WTC11 (cell line): ENCODE results near the gene FGF12.

ENCODE experiments used
- ESRRA ChIP-seq: sonication (generic); formaldehyde crosslinking; IDR thresholded peaks from 2 replicates; pipeline ENCODE4 v1.8.1; 2022; ENCODE audit warnings: mild to moderate bottlenecking, missing genetic modification reagents, borderline replicate concordance
- FOXJ3 ChIP-seq: sonication (generic); formaldehyde crosslinking; IDR thresholded peaks from 2 replicates; pipeline ENCODE4 v1.9.0; 2021; ENCODE audit warnings: missing genetic modification reagents, mild to moderate bottlenecking, borderline replicate concordance
- GTF2I ChIP-seq: fragments of 250-450 bp; sonication (Bioruptor Pico); conservative IDR thresholded peaks from 2 replicates; pipeline ENCODE4 v1.4.0; 2021; ENCODE audit warnings: mild to moderate bottlenecking
- JUN ChIP-seq: sonication (generic); formaldehyde crosslinking; IDR thresholded peaks from 2 replicates; pipeline ENCODE4 v1.8.0; 2023; ENCODE audit warnings: mild to moderate bottlenecking, missing genetic modification reagents
- TEAD4 ChIP-seq: sonication (generic); formaldehyde crosslinking; IDR thresholded peaks from 2 replicates; pipeline ENCODE4 v1.8.0; 2022; ENCODE audit warnings: mild to moderate bottlenecking, missing genetic modification reagents
- ZNF232 ChIP-seq: sonication (generic); formaldehyde crosslinking; IDR thresholded peaks from 2 replicates; pipeline ENCODE4 v1.8.0; 2022; ENCODE audit warnings: mild to moderate bottlenecking, missing genetic modification reagents
- TF ChIP-seq, protein P1 (sequence below): fragments of 200-600 bp; IDR thresholded peaks from 2 replicates; pipeline ENCODE4 v1.8.0; 2022; ENCODE audit warnings: antibody characterized with exemption
- TF ChIP-seq, protein P2 (sequence below): sonication (generic); formaldehyde crosslinking; conservative IDR thresholded peaks from 2 replicates; pipeline ENCODE4 v1.8.1; 2023; ENCODE audit warnings: mild to moderate bottlenecking, low read depth, missing genetic modification reagents, moderate library complexity
- TF ChIP-seq, protein P3 (sequence below): sonication (generic); formaldehyde crosslinking; IDR thresholded peaks from 2 replicates; pipeline ENCODE4 v1.8.0; 2023; ENCODE audit warnings: mild to moderate bottlenecking, missing genetic modification reagents
- TF ChIP-seq, protein P4 (sequence below): sonication (generic); formaldehyde crosslinking; IDR thresholded peaks from 2 replicates; pipeline ENCODE4 v1.8.0; 2022; ENCODE audit warnings: mild to moderate bottlenecking, missing genetic modification reagents
- TF ChIP-seq, protein P5 (sequence below): sonication (generic); formaldehyde crosslinking; IDR thresholded peaks from 2 replicates; pipeline ENCODE4 v1.8.0; 2022; ENCODE audit warnings: mild to moderate bottlenecking, missing genetic modification reagents
- TF ChIP-seq, protein P6 (sequence below): sonication (generic); formaldehyde crosslinking; IDR thresholded peaks from 2 replicates; pipeline ENCODE4 v1.8.1; 2023; ENCODE audit warnings: mild to moderate bottlenecking, missing genetic modification reagents, borderline replicate concordance
- TF ChIP-seq, protein P7 (sequence below): sonication (generic); formaldehyde crosslinking; IDR thresholded peaks from 2 replicates; pipeline ENCODE4 v1.8.1; 2023; ENCODE audit warnings: mild to moderate bottlenecking, missing genetic modification reagents, moderate library complexity

DNA sequence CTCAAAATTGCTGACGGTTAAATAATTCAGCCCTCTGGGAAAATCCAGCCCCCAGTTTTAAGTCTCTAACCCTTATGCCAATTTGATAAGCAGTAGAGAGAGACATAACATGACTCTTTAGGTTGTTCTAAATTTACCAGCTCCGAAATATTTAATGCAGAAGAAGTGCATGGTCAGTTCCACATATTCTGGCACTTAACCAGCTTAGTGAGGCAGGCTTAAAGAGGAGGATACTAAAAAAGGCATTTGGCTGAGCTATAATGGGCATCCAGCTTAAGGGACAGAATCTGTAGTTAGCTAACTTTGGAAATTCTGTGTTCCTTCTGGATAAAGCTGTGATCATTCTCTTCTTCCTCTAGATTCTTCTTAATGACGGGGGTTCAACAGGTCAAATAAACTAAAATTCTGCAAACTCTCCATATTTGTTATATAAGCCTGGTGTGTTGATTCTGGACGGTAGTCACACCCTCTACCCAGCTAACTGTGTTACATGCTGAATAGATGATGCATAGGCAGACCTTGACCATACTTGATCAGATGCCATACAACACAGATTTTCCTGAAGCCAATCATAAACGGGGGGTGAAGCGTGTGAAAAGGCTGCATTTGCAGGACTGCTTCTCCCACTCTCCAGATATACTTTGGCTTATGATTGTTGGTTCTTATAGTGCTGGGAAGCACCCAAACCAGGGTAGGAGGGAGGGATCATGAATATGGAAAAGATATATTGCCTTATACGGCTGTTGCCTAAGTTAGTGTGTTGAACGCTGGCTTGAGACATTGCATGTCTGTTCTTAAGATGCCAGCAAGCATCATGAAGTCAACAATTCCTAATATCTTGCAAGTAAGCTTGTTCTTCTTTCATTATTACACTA lies 118.4 kb downstream of the FGF12 start:
- TF ChIP-seq, protein P1, sequence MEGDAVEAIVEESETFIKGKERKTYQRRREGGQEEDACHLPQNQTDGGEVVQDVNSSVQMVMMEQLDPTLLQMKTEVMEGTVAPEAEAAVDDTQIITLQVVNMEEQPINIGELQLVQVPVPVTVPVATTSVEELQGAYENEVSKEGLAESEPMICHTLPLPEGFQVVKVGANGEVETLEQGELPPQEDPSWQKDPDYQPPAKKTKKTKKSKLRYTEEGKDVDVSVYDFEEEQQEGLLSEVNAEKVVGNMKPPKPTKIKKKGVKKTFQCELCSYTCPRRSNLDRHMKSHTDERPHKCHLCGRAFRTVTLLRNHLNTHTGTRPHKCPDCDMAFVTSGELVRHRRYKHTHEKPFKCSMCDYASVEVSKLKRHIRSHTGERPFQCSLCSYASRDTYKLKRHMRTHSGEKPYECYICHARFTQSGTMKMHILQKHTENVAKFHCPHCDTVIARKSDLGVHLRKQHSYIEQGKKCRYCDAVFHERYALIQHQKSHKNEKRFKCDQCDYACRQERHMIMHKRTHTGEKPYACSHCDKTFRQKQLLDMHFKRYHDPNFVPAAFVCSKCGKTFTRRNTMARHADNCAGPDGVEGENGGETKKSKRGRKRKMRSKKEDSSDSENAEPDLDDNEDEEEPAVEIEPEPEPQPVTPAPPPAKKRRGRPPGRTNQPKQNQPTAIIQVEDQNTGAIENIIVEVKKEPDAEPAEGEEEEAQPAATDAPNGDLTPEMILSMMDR = no peak
- TF ChIP-seq, protein P2, sequence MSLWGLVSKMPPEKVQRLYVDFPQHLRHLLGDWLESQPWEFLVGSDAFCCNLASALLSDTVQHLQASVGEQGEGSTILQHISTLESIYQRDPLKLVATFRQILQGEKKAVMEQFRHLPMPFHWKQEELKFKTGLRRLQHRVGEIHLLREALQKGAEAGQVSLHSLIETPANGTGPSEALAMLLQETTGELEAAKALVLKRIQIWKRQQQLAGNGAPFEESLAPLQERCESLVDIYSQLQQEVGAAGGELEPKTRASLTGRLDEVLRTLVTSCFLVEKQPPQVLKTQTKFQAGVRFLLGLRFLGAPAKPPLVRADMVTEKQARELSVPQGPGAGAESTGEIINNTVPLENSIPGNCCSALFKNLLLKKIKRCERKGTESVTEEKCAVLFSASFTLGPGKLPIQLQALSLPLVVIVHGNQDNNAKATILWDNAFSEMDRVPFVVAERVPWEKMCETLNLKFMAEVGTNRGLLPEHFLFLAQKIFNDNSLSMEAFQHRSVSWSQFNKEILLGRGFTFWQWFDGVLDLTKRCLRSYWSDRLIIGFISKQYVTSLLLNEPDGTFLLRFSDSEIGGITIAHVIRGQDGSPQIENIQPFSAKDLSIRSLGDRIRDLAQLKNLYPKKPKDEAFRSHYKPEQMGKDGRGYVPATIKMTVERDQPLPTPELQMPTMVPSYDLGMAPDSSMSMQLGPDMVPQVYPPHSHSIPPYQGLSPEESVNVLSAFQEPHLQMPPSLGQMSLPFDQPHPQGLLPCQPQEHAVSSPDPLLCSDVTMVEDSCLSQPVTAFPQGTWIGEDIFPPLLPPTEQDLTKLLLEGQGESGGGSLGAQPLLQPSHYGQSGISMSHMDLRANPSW = no peak
- no peak for TF ChIP-seq ESRRA
- TF ChIP-seq, protein P3, sequence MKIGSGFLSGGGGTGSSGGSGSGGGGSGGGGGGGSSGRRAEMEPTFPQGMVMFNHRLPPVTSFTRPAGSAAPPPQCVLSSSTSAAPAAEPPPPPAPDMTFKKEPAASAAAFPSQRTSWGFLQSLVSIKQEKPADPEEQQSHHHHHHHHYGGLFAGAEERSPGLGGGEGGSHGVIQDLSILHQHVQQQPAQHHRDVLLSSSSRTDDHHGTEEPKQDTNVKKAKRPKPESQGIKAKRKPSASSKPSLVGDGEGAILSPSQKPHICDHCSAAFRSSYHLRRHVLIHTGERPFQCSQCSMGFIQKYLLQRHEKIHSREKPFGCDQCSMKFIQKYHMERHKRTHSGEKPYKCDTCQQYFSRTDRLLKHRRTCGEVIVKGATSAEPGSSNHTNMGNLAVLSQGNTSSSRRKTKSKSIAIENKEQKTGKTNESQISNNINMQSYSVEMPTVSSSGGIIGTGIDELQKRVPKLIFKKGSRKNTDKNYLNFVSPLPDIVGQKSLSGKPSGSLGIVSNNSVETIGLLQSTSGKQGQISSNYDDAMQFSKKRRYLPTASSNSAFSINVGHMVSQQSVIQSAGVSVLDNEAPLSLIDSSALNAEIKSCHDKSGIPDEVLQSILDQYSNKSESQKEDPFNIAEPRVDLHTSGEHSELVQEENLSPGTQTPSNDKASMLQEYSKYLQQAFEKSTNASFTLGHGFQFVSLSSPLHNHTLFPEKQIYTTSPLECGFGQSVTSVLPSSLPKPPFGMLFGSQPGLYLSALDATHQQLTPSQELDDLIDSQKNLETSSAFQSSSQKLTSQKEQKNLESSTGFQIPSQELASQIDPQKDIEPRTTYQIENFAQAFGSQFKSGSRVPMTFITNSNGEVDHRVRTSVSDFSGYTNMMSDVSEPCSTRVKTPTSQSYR (CRISPR knock-in tag) = no peak
- no peak for TF ChIP-seq ZNF232 (CRISPR knock-in tag)
- TF ChIP-seq, protein P4, sequence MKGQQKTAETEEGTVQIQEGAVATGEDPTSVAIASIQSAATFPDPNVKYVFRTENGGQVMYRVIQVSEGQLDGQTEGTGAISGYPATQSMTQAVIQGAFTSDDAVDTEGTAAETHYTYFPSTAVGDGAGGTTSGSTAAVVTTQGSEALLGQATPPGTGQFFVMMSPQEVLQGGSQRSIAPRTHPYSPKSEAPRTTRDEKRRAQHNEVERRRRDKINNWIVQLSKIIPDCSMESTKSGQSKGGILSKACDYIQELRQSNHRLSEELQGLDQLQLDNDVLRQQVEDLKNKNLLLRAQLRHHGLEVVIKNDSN (CRISPR knock-in tag) = no peak
- TF ChIP-seq TEAD4 (CRISPR knock-in tag) = no peak
- TF ChIP-seq, protein P5, sequence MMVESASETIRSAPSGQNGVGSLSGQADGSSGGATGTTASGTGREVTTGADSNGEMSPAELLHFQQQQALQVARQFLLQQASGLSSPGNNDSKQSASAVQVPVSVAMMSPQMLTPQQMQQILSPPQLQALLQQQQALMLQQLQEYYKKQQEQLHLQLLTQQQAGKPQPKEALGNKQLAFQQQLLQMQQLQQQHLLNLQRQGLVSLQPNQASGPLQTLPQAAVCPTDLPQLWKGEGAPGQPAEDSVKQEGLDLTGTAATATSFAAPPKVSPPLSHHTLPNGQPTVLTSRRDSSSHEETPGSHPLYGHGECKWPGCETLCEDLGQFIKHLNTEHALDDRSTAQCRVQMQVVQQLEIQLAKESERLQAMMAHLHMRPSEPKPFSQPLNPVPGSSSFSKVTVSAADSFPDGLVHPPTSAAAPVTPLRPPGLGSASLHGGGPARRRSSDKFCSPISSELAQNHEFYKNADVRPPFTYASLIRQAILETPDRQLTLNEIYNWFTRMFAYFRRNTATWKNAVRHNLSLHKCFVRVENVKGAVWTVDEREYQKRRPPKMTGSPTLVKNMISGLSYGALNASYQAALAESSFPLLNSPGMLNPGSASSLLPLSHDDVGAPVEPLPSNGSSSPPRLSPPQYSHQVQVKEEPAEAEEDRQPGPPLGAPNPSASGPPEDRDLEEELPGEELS (CRISPR knock-in tag) = no peak
- TF ChIP-seq, protein P6, sequence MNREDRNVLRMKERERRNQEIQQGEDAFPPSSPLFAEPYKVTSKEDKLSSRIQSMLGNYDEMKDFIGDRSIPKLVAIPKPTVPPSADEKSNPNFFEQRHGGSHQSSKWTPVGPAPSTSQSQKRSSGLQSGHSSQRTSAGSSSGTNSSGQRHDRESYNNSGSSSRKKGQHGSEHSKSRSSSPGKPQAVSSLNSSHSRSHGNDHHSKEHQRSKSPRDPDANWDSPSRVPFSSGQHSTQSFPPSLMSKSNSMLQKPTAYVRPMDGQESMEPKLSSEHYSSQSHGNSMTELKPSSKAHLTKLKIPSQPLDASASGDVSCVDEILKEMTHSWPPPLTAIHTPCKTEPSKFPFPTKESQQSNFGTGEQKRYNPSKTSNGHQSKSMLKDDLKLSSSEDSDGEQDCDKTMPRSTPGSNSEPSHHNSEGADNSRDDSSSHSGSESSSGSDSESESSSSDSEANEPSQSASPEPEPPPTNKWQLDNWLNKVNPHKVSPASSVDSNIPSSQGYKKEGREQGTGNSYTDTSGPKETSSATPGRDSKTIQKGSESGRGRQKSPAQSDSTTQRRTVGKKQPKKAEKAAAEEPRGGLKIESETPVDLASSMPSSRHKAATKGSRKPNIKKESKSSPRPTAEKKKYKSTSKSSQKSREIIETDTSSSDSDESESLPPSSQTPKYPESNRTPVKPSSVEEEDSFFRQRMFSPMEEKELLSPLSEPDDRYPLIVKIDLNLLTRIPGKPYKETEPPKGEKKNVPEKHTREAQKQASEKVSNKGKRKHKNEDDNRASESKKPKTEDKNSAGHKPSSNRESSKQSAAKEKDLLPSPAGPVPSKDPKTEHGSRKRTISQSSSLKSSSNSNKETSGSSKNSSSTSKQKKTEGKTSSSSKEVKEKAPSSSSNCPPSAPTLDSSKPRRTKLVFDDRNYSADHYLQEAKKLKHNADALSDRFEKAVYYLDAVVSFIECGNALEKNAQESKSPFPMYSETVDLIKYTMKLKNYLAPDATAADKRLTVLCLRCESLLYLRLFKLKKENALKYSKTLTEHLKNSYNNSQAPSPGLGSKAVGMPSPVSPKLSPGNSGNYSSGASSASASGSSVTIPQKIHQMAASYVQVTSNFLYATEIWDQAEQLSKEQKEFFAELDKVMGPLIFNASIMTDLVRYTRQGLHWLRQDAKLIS (CRISPR knock-in tag) = no peak
- no peak for TF ChIP-seq GTF2I (CRISPR knock-in tag)
- TF ChIP-seq JUN = no peak
- no peak for TF ChIP-seq FOXJ3
- TF ChIP-seq, protein P7, sequence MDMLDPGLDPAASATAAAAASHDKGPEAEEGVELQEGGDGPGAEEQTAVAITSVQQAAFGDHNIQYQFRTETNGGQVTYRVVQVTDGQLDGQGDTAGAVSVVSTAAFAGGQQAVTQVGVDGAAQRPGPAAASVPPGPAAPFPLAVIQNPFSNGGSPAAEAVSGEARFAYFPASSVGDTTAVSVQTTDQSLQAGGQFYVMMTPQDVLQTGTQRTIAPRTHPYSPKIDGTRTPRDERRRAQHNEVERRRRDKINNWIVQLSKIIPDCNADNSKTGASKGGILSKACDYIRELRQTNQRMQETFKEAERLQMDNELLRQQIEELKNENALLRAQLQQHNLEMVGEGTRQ (CRISPR knock-in tag) = no peak
